ENCODE measurements around the gene SCGB1C1. TPM values are rescaled to one million over a fixed set of nuclear protein-coding genes. Genes with fewer than 3 reads are reported as not detected.

SCGB1C1 gene
- total RNA-seq, 1 donor from 2014 or later: not detected

Small RNAs within 50 kb of the gene (small RNA-seq; reads per million reads assigned to genes)
- gene RNU6-447P: not detected

Other genes with a start within 250 kb of the SCGB1C1 start
- 5.3 TPM for gene BET1L, start 14.3 kb downstream of the SCGB1C1 start, total RNA-seq
- gene RIC8A, start 14.6 kb downstream of the SCGB1C1 start, total RNA-seq: 91.7 TPM
- gene SIRT3, start 43.3 kb downstream of the SCGB1C1 start, total RNA-seq: 11.1 TPM
- 80.3 TPM for gene PSMD13, start 43.9 kb downstream of the SCGB1C1 start, total RNA-seq
- not detected for gene NLRP6, start 85.3 kb downstream of the SCGB1C1 start, total RNA-seq
- 1.4 TPM for gene PGGHG, start 96.0 kb downstream of the SCGB1C1 start, total RNA-seq
- not detected for gene IFITM5, start 106.4 kb downstream of the SCGB1C1 start, total RNA-seq
- gene IFITM2, start 114.7 kb downstream of the SCGB1C1 start, total RNA-seq: 1.6 TPM
- 6.9 TPM for gene IFITM1, start 121.0 kb downstream of the SCGB1C1 start, total RNA-seq
- gene IFITM3, start 127.8 kb downstream of the SCGB1C1 start, total RNA-seq: 5.5 TPM
- 99.5 TPM for gene B4GALNT4, start 176.4 kb downstream of the SCGB1C1 start, total RNA-seq
- gene PKP3, start 201.1 kb downstream of the SCGB1C1 start, total RNA-seq: under 0.01 TPM
- gene SIGIRR, start 221.9 kb downstream of the SCGB1C1 start, total RNA-seq: 14.8 TPM
- not detected for gene ANO9, start 248.9 kb downstream of the SCGB1C1 start, total RNA-seq

All from occipital lobe (tissue), 2 donors.